Breast epithelium (tissue), 3 donors: ENCODE results near the gene C6orf136.

Source experiments
- CTCF ChIP-seq, 3 donors: fragments of 450-650 bp; IDR thresholded peaks; one replicate each; pipeline ENCODE4 v1.5.1; 2016 to 2017; ENCODE audit warnings: antibody characterized with exemption in 3 of 3, mild to moderate bottlenecking in 3 of 3, moderate library complexity in 3 of 3
- POLR2A ChIP-seq: fragments of 450-650 bp; IDR thresholded peaks from one replicate; pipeline ENCODE4 v1.6.1; 2016; ENCODE audit warnings: antibody characterized with exemption, mild to moderate bottlenecking, moderate library complexity
- POLR2AphosphoS5 ChIP-seq, 3 donors: sonication (generic); formaldehyde crosslinking; IDR thresholded peaks; one replicate each; pipeline ENCODE4 v1.6.1; 2017; ENCODE audit warnings: antibody characterized with exemption in 3 of 3

- no peak for TF ChIP-seq CTCF (IDR thresholded peaks at IDR 0.05)
- no peak for TF ChIP-seq POLR2AphosphoS5 (IDR thresholded peaks at IDR 0.05)
- TF ChIP-seq POLR2A = no peak
These were observed 8.1 kb downstream of the C6orf136 start for GRCh38 chr6:30654798-30655742.
